ENCODE data around the gene SEPHS2. TPM values are rescaled to one million over a fixed set of nuclear protein-coding genes. Genes with fewer than 3 reads are reported as not detected.

SEPHS2 gene
- polyA plus RNA-seq, 1 donor from 2014 or later, result 9.8 TPM

DNA sequence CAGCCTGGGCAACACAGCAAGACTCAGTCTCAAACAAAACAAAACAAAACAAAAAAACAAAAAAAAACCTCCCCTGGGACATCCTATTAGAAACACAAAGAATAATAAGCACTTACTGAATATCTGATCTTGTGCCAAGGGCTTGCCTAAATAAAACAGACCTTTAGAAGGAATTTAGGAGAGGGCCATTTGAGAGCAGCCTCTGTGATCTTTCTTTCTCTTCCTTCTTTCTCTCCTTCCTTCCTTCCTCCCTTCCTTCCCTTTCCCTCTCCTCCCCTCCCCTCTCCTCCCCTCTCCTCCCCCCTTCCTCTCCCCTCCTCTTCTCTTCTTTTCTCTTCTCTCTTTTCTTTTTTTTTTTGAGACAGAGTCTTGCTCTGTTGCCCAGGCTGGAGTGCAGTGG, 39.2 kb upstream of the SEPHS2 start:
- Histone ChIP-seq H3K4me2 (ENCODE audit: low read length) (no peak overlapping the region), H2AFZ (ENCODE audit: low read depth, low read length) (no peak overlapping the region), H3K9ac (ENCODE audit: low read length) (no peak overlapping the region), H3K4me3 (ENCODE audit: low read length) (no peak overlapping the region), H3K79me2 (replicated peaks; ENCODE audit: insufficient read depth, low read length) (no peaks in the 10 kb centered on the region), H3K27me3 (ENCODE audit: insufficient read depth, low read depth, low read length) (no peaks in the 10 kb centered on the region), H3F3A (ENCODE audit: insufficient read depth, low read length, poor library complexity, severe bottlenecking) (no peaks in the 10 kb centered on the region), H4K20me1 (ENCODE audit: insufficient read depth) (no peaks in the 10 kb centered on the region), H3K27ac (ENCODE audit: low read length) (no peak overlapping the region), H3K9me3 (ENCODE audit: low read length) (no peaks in the 10 kb centered on the region), H3K9me2 (ENCODE audit: insufficient read depth, low read length) (no peaks in the 10 kb centered on the region), H3K36me3 (ENCODE audit: insufficient read depth, low read length) (no peaks in the 10 kb centered on the region)
- TF ChIP-seq SMC3 (conservative IDR thresholded peaks at IDR 0.05; ENCODE audit: poor library complexity), result no peak
- TF ChIP-seq EP300 (conservative IDR thresholded peaks at IDR 0.05; ENCODE audit: poor library complexity, severe bottlenecking), result no peak
- TF ChIP-seq MXI1 (conservative IDR thresholded peaks at IDR 0.05; ENCODE audit: poor library complexity, severe bottlenecking), result no peak
- TF ChIP-seq, protein P1, sequence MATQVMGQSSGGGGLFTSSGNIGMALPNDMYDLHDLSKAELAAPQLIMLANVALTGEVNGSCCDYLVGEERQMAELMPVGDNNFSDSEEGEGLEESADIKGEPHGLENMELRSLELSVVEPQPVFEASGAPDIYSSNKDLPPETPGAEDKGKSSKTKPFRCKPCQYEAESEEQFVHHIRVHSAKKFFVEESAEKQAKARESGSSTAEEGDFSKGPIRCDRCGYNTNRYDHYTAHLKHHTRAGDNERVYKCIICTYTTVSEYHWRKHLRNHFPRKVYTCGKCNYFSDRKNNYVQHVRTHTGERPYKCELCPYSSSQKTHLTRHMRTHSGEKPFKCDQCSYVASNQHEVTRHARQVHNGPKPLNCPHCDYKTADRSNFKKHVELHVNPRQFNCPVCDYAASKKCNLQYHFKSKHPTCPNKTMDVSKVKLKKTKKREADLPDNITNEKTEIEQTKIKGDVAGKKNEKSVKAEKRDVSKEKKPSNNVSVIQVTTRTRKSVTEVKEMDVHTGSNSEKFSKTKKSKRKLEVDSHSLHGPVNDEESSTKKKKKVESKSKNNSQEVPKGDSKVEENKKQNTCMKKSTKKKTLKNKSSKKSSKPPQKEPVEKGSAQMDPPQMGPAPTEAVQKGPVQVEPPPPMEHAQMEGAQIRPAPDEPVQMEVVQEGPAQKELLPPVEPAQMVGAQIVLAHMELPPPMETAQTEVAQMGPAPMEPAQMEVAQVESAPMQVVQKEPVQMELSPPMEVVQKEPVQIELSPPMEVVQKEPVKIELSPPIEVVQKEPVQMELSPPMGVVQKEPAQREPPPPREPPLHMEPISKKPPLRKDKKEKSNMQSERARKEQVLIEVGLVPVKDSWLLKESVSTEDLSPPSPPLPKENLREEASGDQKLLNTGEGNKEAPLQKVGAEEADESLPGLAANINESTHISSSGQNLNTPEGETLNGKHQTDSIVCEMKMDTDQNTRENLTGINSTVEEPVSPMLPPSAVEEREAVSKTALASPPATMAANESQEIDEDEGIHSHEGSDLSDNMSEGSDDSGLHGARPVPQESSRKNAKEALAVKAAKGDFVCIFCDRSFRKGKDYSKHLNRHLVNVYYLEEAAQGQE (IDR thresholded peaks at IDR 0.05; ENCODE audit: borderline replicate concordance), result no peak
- TF ChIP-seq RAD21 (conservative IDR thresholded peaks at IDR 0.05), result no peak
- TF ChIP-seq, protein P2, sequence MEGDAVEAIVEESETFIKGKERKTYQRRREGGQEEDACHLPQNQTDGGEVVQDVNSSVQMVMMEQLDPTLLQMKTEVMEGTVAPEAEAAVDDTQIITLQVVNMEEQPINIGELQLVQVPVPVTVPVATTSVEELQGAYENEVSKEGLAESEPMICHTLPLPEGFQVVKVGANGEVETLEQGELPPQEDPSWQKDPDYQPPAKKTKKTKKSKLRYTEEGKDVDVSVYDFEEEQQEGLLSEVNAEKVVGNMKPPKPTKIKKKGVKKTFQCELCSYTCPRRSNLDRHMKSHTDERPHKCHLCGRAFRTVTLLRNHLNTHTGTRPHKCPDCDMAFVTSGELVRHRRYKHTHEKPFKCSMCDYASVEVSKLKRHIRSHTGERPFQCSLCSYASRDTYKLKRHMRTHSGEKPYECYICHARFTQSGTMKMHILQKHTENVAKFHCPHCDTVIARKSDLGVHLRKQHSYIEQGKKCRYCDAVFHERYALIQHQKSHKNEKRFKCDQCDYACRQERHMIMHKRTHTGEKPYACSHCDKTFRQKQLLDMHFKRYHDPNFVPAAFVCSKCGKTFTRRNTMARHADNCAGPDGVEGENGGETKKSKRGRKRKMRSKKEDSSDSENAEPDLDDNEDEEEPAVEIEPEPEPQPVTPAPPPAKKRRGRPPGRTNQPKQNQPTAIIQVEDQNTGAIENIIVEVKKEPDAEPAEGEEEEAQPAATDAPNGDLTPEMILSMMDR (IDR thresholded peaks at IDR 0.05; ENCODE audit: poor library complexity, severe bottlenecking), result no peak
- TF ChIP-seq POLR2AphosphoS5 (IDR thresholded peaks at IDR 0.05), result no peak
- no peak for TF ChIP-seq EZH2 (IDR thresholded peaks at IDR 0.05; ENCODE audit: borderline replicate concordance, insufficient read depth, low read length, poor library complexity, severe bottlenecking)
- TF ChIP-seq TAF1 (IDR thresholded peaks at IDR 0.05; ENCODE audit: low read depth), result no peak

DNA sequence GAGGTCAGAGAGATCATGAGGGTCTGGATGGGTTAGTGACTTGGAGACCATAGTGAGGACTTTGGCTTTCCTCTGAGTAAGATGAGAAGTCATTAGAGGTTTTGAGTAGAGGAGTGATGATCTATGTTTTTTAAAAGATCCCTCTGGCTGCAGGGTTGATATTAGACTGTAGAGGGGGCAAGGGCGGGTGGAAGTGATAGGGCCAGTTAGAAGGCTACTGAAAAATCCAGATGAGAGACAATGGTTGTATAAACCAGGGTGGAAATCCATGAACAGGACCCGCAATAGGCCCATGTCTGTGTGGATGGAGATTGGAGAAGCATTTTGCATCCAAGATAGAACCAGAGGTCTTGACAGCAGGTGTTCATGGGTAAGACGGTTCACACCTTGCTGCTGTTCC, 36.7 kb upstream of the SEPHS2 start:
- TF ChIP-seq, protein P1 (IDR thresholded peaks at IDR 0.05; ENCODE audit: borderline replicate concordance), result no peak
- TF ChIP-seq TAF1 (IDR thresholded peaks at IDR 0.05; ENCODE audit: low read depth) (no peak), SMC3 (conservative IDR thresholded peaks at IDR 0.05; ENCODE audit: poor library complexity) (no peak)
- TF ChIP-seq, protein P2 (IDR thresholded peaks at IDR 0.05; ENCODE audit: poor library complexity, severe bottlenecking), result no peak
- H3K9ac ChIP-seq (ENCODE audit: low read length), result no peak overlapping the region
- no peak overlapping the region for H3K4me3 ChIP-seq (ENCODE audit: low read length)
- H3K9me2 ChIP-seq (ENCODE audit: insufficient read depth, low read length), result no peaks in the 10 kb centered on the region
- H2AFZ ChIP-seq (ENCODE audit: low read depth, low read length), result no peak overlapping the region
- no peaks in the 10 kb centered on the region for H3K79me2 ChIP-seq (replicated peaks; ENCODE audit: insufficient read depth, low read length)
- H3K36me3 ChIP-seq (ENCODE audit: insufficient read depth, low read length), result no peaks in the 10 kb centered on the region
- no peaks in the 10 kb centered on the region for H3K9me3 ChIP-seq (ENCODE audit: low read length)
- H3K4me2 ChIP-seq (ENCODE audit: low read length), result no peak overlapping the region
- no peaks in the 10 kb centered on the region for H4K20me1 ChIP-seq (ENCODE audit: insufficient read depth)
- no peaks in the 10 kb centered on the region for H3F3A ChIP-seq (ENCODE audit: insufficient read depth, low read length, poor library complexity, severe bottlenecking)
- no peak overlapping the region for H3K27ac ChIP-seq (ENCODE audit: low read length)
- no peaks in the 10 kb centered on the region for H3K27me3 ChIP-seq (ENCODE audit: insufficient read depth, low read depth, low read length)
